H1 (cell line): ENCODE data around the gene COL2A1. TPM values are rescaled to one million over a fixed set of nuclear protein-coding genes. Genes with fewer than 3 reads are reported as not detected.

Source experiments
- CTCF ChIA-PET: fragments of 300-600 bp; sonication (Branson Sonifier 250); formaldehyde crosslinking; loops from one replicate; lab custom pipeline; 2021; ENCODE audit not compliant: partially characterized antibody; lab: Charles Lee
- POLR2A ChIA-PET: fragments of 300-600 bp; sonication (Branson Sonifier 250); formaldehyde crosslinking; loops from one replicate; lab custom pipeline; 2021; ENCODE audit warnings: inconsistent platforms; ENCODE audit not compliant: partially characterized antibody; lab: Charles Lee
- DNase-seq, 2 experiments: peaks; one replicate each; pipeline versions ENCODE4 v3.0.0 to v3.0.0-alpha.2; 2010 to 2022; ENCODE audit warnings: low spot score in 2 of 2, low read depth in 1 of 2, mixed read lengths in 1 of 2
- FAIRE-seq: peaks from 2 replicates; lab custom pipeline; 2011; peaks lifted over from hg19 to GRCh38; lab: Jason Lieb, UNC
- H2AFZ ChIP-seq: 2 replicates; pipeline ENCODE4 v1.8.1; 2012; ENCODE audit warnings: low read length, inconsistent platforms
- H2AK5ac ChIP-seq: 2 replicates; pipeline ENCODE4 v1.6.1; 2013; ENCODE audit warnings: low read depth, low read length
- H2BK120ac ChIP-seq: replicated peaks from 2 replicates; pipeline ENCODE3; 2013; ENCODE audit warnings: low read depth, low read length, inconsistent platforms
- H2BK12ac ChIP-seq: 2 replicates; pipeline ENCODE4 v1.6.1; 2013; ENCODE audit warnings: low read depth, low read length
- H2BK15ac ChIP-seq: 2 replicates; pipeline ENCODE4 v1.6.1; 2013; ENCODE audit warnings: low read length
- H2BK20ac ChIP-seq: 2 replicates; pipeline ENCODE4 v1.6.1; 2013; ENCODE audit warnings: low read length
- H2BK5ac ChIP-seq: 2 replicates; pipeline ENCODE4 v1.6.1; 2013; ENCODE audit warnings: low read depth, low read length
- H3K14ac ChIP-seq: 2 replicates; pipeline ENCODE4 v1.6.1; 2013; ENCODE audit warnings: inconsistent platforms; ENCODE audit not compliant: insufficient read length
- H3K18ac ChIP-seq: 2 replicates; pipeline ENCODE4 v1.6.1; 2013; ENCODE audit warnings: low read length; ENCODE audit errors: extremely low read depth
- H3K23ac ChIP-seq: 2 replicates; pipeline ENCODE4 v1.6.1; 2013; ENCODE audit warnings: inconsistent platforms; ENCODE audit not compliant: insufficient read length
- H3K23me2 ChIP-seq: 2 replicates; pipeline ENCODE4 v1.6.1; 2013; ENCODE audit warnings: low read depth, low read length
- H3K27ac ChIP-seq: 2 replicates; pipeline ENCODE4 v1.6.1; 2011; ENCODE audit warnings: low read depth, low read length, inconsistent platforms
- H3K27me3 ChIP-seq, 4 experiments: replicated peaks in 1 of 4; 1 replicate in 1 of 4; 2 replicates in 3 of 4; pipeline versions ENCODE4 v1.6.1 to v1.8.1; 2011 to 2013; ENCODE audit warnings: low read length in 3 of 4, mild to moderate bottlenecking in 3 of 4, inconsistent platforms in 2 of 4, mixed read lengths in 2 of 4, moderate library complexity in 1 of 4; ENCODE audit not compliant: control insufficient read depth in 3 of 4, insufficient read depth in 3 of 4; ENCODE audit errors: extremely low read depth in 1 of 4
- H3K36me3 ChIP-seq, 4 experiments: 2 replicates each; pipeline versions ENCODE4 v1.6.1 to v1.8.1; 2011 to 2013; ENCODE audit warnings: mild to moderate bottlenecking in 4 of 4, low read length in 3 of 4, moderate library complexity in 2 of 4, control low read depth in 1 of 4, inconsistent platforms in 1 of 4; ENCODE audit not compliant: insufficient read depth in 4 of 4, control insufficient read depth in 2 of 4
- H3K4ac ChIP-seq: replicated peaks from 2 replicates; pipeline ENCODE3; 2013; ENCODE audit warnings: low read length, low read depth, mixed read lengths, inconsistent platforms; ENCODE audit not compliant: insufficient read length
- H3K4me1 ChIP-seq, 4 experiments: replicated peaks in 1 of 4; 1 replicate in 1 of 4; 2 replicates in 3 of 4; pipeline versions ENCODE4 v1.6.1 to v1.8.1; 2011 to 2013; ENCODE audit warnings: low read length in 3 of 4, inconsistent platforms in 2 of 4, mixed read lengths in 1 of 4; ENCODE audit not compliant: insufficient read depth in 4 of 4, control insufficient read depth in 3 of 4
- H3K4me2 ChIP-seq, 2 experiments: 2 replicates each; pipeline versions ENCODE4 v1.6.1 to v1.8.1; 2011 to 2013; ENCODE audit warnings: low read depth in 2 of 2, low read length in 2 of 2, control low read depth in 1 of 2, inconsistent platforms in 1 of 2, mild to moderate bottlenecking in 1 of 2; ENCODE audit not compliant: insufficient read depth in 1 of 2
- H3K4me3 ChIP-seq, 4 experiments: fragments of 200-600, 300-600 bp in 1 of 4; sonication (generic), shearing (Covaris generic), sonication (Bioruptor Twin) in 1 of 4; 2 replicates each; pipeline versions ENCODE4 v1.5.1 to v1.8.1; 2011 to 2016; ENCODE audit warnings: low read length in 4 of 4, low read depth in 3 of 4, control low read depth in 2 of 4, inconsistent platforms in 2 of 4, mild to moderate bottlenecking in 2 of 4, mixed read lengths in 1 of 4, moderate library complexity in 1 of 4; ENCODE audit not compliant: insufficient read depth in 2 of 4; ENCODE audit errors: extremely low read depth in 1 of 4
- H3K56ac ChIP-seq: replicated peaks from 2 replicates; pipeline ENCODE3; 2013; ENCODE audit warnings: low read depth, mild to moderate bottlenecking, mixed read lengths, low read length, inconsistent platforms; ENCODE audit not compliant: insufficient read length
- H3K79me1 ChIP-seq: 2 replicates; pipeline ENCODE4 v1.6.1; 2013; ENCODE audit warnings: low read depth, low read length, control low read depth
- H3K79me2 ChIP-seq, 2 experiments: 2 replicates each; pipeline versions ENCODE4 v1.6.1 to v1.8.1; 2012 to 2013; ENCODE audit warnings: low read length in 2 of 2, mild to moderate bottlenecking in 2 of 2, inconsistent platforms in 1 of 2; ENCODE audit not compliant: insufficient read depth in 2 of 2, control insufficient read depth in 1 of 2
- H3K9ac ChIP-seq, 4 experiments: replicated peaks in 1 of 4; 1 replicate in 1 of 4; 2 replicates in 3 of 4; pipeline versions ENCODE4 v1.6.1 to v1.8.1; 2011 to 2013; ENCODE audit warnings: low read depth in 3 of 4, low read length in 3 of 4, control low read depth in 2 of 4, mild to moderate bottlenecking in 2 of 4, moderate library complexity in 2 of 4, inconsistent platforms in 1 of 4; ENCODE audit errors: extremely low read depth in 1 of 4
- H3K9me3 ChIP-seq, 2 experiments: 2 replicates each; pipeline versions ENCODE4 v1.6.1 to v1.8.1; 2012 to 2013; ENCODE audit warnings: mild to moderate bottlenecking in 2 of 2, moderate library complexity in 2 of 2, control low read depth in 1 of 2, inconsistent platforms in 1 of 2, low read depth in 1 of 2, low read length in 1 of 2, mixed read lengths in 1 of 2; ENCODE audit not compliant: insufficient read depth in 2 of 2
- H4K20me1 ChIP-seq, 2 experiments: replicated peaks in 1 of 2; 2 replicates each; pipeline versions ENCODE3 to v1.8.1; 2011 to 2013; ENCODE audit warnings: inconsistent platforms in 2 of 2, low read length in 2 of 2, mild to moderate bottlenecking in 1 of 2; ENCODE audit not compliant: insufficient read depth in 2 of 2, control insufficient read depth in 1 of 2
- H4K5ac ChIP-seq: 2 replicates; pipeline ENCODE4 v1.6.1; 2013; ENCODE audit warnings: low read length, low read depth, mixed read lengths, inconsistent platforms; ENCODE audit not compliant: insufficient read length
- H4K8ac ChIP-seq: 2 replicates; pipeline ENCODE4 v1.8.0; 2013; ENCODE audit warnings: mild to moderate bottlenecking, moderate library complexity, low read length, inconsistent platforms; ENCODE audit not compliant: insufficient read depth; ENCODE audit errors: extremely low read depth
- H4K91ac ChIP-seq: replicated peaks from 2 replicates; pipeline ENCODE3; 2013; ENCODE audit warnings: low read length, mixed read lengths, inconsistent platforms; ENCODE audit not compliant: insufficient read length
- EGR1 ChIP-seq: IDR thresholded peaks from 2 replicates; pipeline ENCODE4 v1.6.1; 2011; ENCODE audit warnings: low read depth, low read length, borderline replicate concordance
- KDM5A ChIP-seq: fragments of 200-600 bp; IDR thresholded peaks from 2 replicates; pipeline ENCODE4 v1.7.1; 2012; ENCODE audit warnings: mild to moderate bottlenecking, low read length, inconsistent platforms, mixed read lengths
- WGBS, 2 experiments: shearing (Covaris generic) in 1 of 2; methylation state at CpG; one replicate each; pipeline versions ENCODE4 v1.1.6 to v1.1.7; 2013 to 2015; ENCODE audit warnings: low lambda C conversion rate in 2 of 2, mixed read lengths in 2 of 2, inconsistent platforms in 1 of 2, low coverage in 1 of 2, missing lambda C conversion rate in 1 of 2; ENCODE audit not compliant: insufficient replicate concordance in 2 of 2, insufficient coverage in 1 of 2, insufficient read length in 1 of 2; ENCODE audit errors: extremely low coverage in 1 of 2, missing lambda C conversion rate in 1 of 2; 5-methylcytosine and 5-hydroxymethylcytosine counted together
- polyA plus RNA-seq, 7 experiments: library from polyadenylated mRNA; depleted of rRNA in 3 of 7; stranded (reverse) in 5 of 7; unstranded in 2 of 7; fragments of >200 nt in 5 of 7; fragments of 200-250 nt in 2 of 7; gene quantifications; 1 replicate in 5 of 7; 2 replicates in 1 of 7; 4 replicates in 1 of 7; pipeline versions ENCODE4 v1.2.1 to v1.2.3, GENCODE V29; 2011 to 2013; ENCODE audit warnings: missing spikeins in 2 of 7, mixed read lengths in 2 of 7
- total RNA-seq: library from RNA; stranded (reverse); fragmentation: NEBNext Ultra II Directional; extraction: Animal tissue kit (Norgen Biotek cat#: 25700); gene quantifications from 2 replicates; pipeline ENCODE4 v1.2.1, GENCODE V29; 2021

Gene COL2A1
- total and polyA plus RNA-seq, 2 of the 8 experiments (the other 6 are each of a cell fraction or from before 2014, with no cell fraction given) = 4.2 to 14.6 TPM

- CTCF ChIA-PET = interaction anchor here (0.8 to 1.4 kb wide), 4 partner anchors 11 to 52 kb away, joined by 3 to 6 read pairs (median 5); no protein-coding TSS in a partner anchor
- H2BK20ac ChIP-seq = no peak overlapping the region
- no peak overlapping the region for H2BK120ac ChIP-seq
- POLR2A ChIA-PET = interaction anchor here (1.4 kb wide), 1 partner anchor 12 kb away, joined by 3 read pairs; no protein-coding TSS in a partner anchor
- H3K4me3 ChIP-seq = no peak overlapping the region
- H3K4ac ChIP-seq = no peak overlapping the region
- TF ChIP-seq KDM5A (no peak), EGR1 (no peak)
- no peak overlapping the region for H3K23ac ChIP-seq
- no peak overlapping the region for H3K56ac ChIP-seq
- H2BK5ac ChIP-seq = no peak overlapping the region
- H3K9me3 ChIP-seq = no peaks in the 10 kb centered on the region
- 61% methylated on average over 7 of the region's 7 CpGs; no CpG with 5 or more reads in 1 of the 2 experiments for WGBS, 2 experiments
- H2AK5ac ChIP-seq = no peak overlapping the region
- no peak overlapping the region for H4K91ac ChIP-seq
- no peaks in the 10 kb centered on the region for H3K79me2 ChIP-seq
- no peak overlapping the region for H3K14ac ChIP-seq
- no peak overlapping the region for H2BK15ac ChIP-seq
- H3K27me3 ChIP-seq = peaks cover 86 to 100% (median 96%) of the 10 kb centered on the region in 4 experiments
- H4K8ac ChIP-seq = no peak overlapping the region
- H3K36me3 ChIP-seq = no peaks in the 10 kb centered on the region
- no peak overlapping the region for H2AFZ ChIP-seq
- no peak overlapping the region for H3K9ac ChIP-seq
- DNase-seq (no peak), FAIRE-seq (no peak)
- no peak overlapping the region for H3K18ac ChIP-seq
- no peak overlapping the region for H3K4me2 ChIP-seq
- H4K20me1 ChIP-seq = peaks cover 0 to 6% of the 10 kb centered on the region in 2 experiments
- H2BK12ac ChIP-seq = no peak overlapping the region
- no peaks in the 10 kb centered on the region for H3K79me1 ChIP-seq
- H3K4me1 ChIP-seq = peaks cover 0 to 5% (median 0%) of the 10 kb centered on the region in 4 experiments; a peak in 1 of 7 replicates
- no peak overlapping the region for H4K5ac ChIP-seq
- no peak overlapping the region for H3K27ac ChIP-seq
- H3K23me2 ChIP-seq = peaks cover under 1% of the 10 kb centered on the region
These were observed 6.2 kb upstream of the COL2A1 start for GRCh38 chr12:48010366-48010970.
